GM19351 (cell line): Measurements from ENCODE around the gene SCN1A.
A peak's percentile ranks its signal among the peaks of the same experiment; 100 is the strongest.
"Not testable (repeated sequence)": the region's sequence is repeated elsewhere in the genome, so short reads cannot be mapped to it uniquely, and the experiment has no call there.

ENCODE experiments used
- ATAC-seq: cut with Tn5 transposase; IDR thresholded peaks from one replicate; pipeline ENCODE4 v1.9.1; 2021; ENCODE audit warnings: mild to moderate bottlenecking, moderate library complexity; ENCODE audit not compliant: unreplicated experiment

Gene SCN1A

DNA sequence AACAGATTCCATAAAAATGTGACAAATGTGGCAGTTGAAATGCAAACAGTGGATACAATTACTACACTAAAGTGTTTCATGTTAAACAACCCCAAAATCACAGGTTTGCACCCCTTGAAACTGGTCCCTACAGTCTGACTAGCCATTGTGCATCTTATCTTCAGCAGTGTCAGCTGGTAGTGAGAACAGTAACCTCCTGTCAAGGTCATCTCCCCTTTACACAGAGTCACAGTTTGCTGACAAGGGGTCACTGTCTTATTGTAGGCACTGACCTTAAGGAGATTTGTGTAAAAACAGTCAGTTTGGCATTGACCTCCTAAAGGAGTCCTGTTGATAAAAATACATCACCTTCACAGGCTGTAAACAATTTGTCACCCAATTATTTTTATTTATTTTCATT lies 137.0 kb downstream of the SCN1A start:
- ATAC-seq: no peak

GRCh38 chr2:165989851-165990250 lies 138.0 kb downstream of the SCN1A start:
- ATAC-seq: no peak

GRCh38 chr2:165985120-165985519 lies 142.7 kb downstream of the SCN1A start:
- no peak for ATAC-seq

DNA sequence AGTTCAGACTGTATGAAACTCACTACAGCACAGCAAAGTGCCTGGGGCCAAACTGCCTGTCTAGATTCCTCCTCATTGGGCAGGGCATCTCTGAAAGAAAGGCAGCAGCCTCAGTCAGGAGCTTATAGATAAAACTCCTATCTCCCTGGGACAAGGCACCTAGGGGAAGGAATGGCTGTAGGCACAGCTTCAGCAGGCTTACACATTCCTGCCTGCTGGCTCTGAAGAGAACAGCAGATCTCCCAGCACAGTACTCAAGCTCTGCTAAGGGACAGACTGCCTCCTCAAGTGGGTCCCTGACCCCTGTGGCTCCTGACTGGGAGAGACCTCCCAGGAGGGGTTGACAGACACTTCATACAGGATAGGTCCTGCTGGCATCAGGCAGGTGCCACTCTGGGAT lies 155.7 kb downstream of the SCN1A start:
- ATAC-seq: not testable (repeated sequence)

DNA sequence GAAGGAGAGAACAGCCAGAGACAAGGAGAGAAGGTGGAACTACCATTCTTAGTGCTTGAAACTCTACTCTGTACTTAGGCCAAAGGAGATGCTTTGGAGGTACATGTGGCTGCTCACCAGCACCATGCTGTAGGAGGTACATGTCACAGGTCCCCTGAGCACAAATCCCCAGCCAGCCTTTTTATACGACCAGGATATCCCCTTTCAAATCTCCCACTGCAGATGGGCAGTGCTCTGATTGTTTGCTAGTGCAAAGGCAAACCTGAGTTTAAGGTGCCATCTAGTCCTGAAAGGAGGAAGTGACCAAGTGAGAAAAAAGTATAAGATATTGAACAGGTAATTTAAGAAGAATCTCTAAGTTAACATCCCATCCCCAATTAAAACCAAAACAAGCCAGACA lies 157.2 kb downstream of the SCN1A start:
- ATAC-seq: no peak

- no peak for ATAC-seq
These were observed 158.6 kb downstream of the SCN1A start for GRCh38 chr2:165969227-165969626.

DNA sequence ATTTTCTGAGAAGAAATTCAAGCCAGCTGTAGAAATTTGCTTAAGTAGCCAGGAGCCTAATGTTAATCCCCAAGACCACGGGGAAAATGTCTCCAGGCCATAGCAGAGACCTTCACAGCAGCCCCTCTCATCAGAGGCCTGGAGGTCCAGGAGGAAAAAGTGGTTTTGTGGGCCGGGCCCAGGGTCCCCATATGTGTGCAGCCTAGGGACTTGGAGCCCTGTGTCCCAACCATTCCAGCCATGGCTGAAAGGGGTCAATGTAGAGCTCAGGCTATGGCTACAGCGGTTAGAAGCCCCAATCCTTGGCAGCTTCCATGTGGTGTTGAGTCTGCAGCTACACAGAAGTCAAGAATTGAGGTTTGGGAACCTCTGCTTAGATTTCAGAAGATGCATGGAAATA lies 160.1 kb downstream of the SCN1A start:
- no peak for ATAC-seq

- ATAC-seq: no peak
These were observed 166.0 kb downstream of the SCN1A start for GRCh38 chr2:165961818-165962217.

- no peak for ATAC-seq
These were observed 168.4 kb downstream of the SCN1A start for GRCh38 chr2:165959371-165959770.

- no peak for ATAC-seq
These were observed 169.4 kb downstream of the SCN1A start for GRCh38 chr2:165958313-165958960.

DNA sequence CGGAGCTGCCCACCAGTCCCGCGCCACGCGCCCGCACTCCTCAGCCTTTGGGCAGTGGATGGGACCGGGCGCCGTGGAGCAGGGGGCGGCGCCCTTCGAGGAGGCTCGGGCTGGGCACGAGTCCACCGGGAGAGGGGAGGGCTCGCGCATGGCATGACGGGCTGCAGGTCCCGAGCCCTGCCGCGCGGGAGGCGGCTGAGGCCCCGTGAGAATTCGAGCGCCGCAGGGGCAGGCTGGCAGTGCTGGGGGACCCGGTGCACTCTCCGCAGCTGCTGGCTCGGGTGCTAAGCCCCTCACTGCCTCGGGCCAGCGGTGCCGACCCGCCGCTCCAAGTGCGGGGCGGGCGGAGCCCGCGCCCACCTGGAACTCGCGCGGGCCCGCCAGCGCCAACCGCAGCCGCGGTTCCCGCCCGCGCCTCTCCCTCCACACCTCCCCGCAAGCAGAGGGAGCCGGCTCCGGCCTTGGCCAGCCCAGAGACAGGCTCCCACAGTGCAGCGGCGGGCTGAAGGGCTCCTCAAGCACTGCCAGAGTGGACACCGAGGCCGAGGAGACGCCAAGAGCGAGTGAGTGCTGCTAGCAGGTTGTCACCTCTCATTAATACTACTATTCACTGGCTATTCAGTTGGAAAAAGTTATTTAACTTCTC lies 170.7 kb downstream of the SCN1A start:
- ATAC-seq: no peak

DNA sequence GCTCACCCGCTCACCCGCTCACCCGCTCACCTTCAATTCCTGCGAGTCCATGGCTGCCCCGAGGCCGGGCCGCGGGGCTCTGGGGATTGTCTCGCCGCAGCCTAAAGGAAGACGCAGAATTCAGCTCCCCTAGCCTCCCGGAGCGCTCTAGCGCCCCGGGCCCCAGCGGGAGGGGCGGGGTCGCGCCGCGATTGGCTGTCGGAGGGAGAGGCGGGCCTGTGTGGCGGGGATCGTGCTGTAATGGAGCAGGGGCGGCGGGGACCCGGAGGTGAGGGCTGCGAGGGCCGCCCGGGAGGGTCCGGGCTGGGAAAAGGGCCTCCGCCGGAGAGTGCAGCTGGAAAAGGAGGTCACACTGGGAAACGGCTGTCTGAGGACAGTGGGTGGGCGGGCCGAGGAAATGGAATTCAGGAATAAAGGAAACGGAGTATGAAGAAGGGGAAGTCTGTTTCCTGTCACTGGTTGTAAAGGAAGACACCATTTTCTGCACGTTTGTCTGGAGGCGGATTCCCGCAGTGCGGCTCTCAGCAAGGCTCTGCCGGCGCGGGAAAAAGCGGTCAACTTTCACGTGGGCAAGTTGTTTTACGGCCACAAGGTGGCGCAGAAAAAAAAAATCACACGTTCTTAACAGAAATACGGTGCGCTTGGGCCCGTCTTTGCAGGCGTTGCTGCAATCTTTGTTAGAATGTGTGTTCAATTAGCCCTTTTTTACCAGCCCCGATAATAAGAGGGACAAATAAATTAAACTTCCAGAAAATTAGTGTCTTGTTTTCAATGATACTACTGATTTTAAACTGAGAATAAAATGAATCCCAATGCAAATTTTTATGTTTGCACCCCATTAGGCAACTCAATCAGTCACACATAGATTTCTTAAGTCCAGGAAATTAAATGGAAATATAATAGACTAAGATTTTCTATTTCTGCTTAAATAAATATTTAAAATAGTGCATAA lies 173.9 kb downstream of the SCN1A start, which contains the start of gene TTC21B:
TTC21B (minus strand) TSS at position 122 of the 952 bp plus-strand sequence; CDS start at position 51, 71 bp downstream.
- peak; percentile 91 for ATAC-seq

DNA sequence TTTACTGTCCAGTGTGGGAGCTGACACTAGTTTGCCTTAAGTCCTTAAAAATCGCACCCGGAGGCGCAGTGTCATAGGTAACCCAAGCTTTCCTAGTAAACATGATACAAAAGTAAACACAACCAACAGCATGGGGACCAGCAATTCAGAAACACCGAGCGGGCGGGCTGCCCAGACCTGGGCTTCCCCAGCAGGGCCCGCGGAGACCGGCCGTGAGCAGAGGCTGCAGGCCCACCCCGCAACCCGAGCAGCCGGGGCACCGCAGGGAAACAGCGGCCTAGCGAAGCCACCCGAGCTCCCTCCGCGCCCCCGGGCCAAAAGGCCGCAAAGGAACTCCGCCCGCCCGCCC lies 174.5 kb downstream of the SCN1A start:
- ATAC-seq: peak; percentile 43

GRCh38 chr2:165952741-165953211 lies 175.0 kb downstream of the SCN1A start:
- no peak for ATAC-seq

DNA sequence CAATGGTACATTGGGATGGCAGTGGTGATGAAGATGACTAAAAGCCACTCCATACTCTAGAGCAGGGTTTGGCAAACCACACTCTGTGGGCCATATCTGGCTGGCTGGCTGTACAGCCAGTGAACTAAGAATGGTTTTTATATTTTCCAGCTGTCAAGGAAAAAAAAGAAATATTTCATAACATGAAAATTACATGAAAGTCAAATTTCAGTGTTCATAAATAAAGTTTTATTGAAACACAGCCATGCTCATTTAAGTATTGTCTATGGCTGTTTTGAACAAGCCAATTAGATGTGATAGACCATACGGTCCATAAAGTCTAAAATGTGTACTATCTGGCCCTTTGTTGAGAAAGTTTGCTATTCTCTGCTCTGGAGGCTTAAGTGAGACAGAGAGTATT lies 175.7 kb downstream of the SCN1A start:
- no peak for ATAC-seq

DNA sequence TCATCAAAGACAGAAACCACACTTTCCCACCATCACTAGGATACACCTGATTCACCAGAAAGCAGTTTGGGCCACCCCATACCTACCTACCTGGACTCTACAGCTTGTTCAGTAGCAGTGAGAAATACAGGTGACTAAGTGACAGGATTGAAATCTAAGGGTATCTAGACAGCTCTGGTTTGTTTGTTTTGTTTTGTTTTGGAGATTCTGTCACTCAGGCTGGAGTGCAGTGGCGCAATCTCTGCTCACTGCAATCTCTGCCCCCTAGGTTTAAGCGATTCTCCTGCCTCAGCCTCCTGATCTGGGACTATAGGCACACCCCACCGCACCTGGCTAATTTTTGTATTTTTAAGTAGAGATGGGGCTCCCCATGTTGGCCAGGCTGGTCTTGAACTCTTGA lies 177.4 kb downstream of the SCN1A start:
- ATAC-seq: no peak

GRCh38 chr2:165941827-165942226 lies 186.0 kb downstream of the SCN1A start:
- no peak for ATAC-seq

- no peak for ATAC-seq
These were observed 189.6 kb downstream of the SCN1A start for GRCh38 chr2:165938237-165938636.
